Osteoblast (primary cell): ENCODE results near the gene EPYC. TPM values are rescaled to one million over a fixed set of nuclear protein-coding genes. Genes with fewer than 3 reads are reported as not detected.

Experiments used
- DNase-seq: peaks from one replicate; pipeline ENCODE4 v3.0.0; 2011; ENCODE audit warnings: low spot score, mixed read lengths; ENCODE audit not compliant: insufficient read length; ENCODE audit errors: missing footprints
- H2AFZ ChIP-seq: 2 replicates; pipeline ENCODE4 v1.6.0; 2011; ENCODE audit warnings: mild to moderate bottlenecking, low read length
- H3K27ac ChIP-seq: 2 replicates; pipeline ENCODE4 v1.5.1; 2011; ENCODE audit warnings: mild to moderate bottlenecking, low read depth, low read length, moderate library complexity
- H3K27me3 ChIP-seq: 2 replicates; pipeline ENCODE4 v1.6.0; 2012; ENCODE audit warnings: mild to moderate bottlenecking, control low read depth, inconsistent platforms, low read length, moderate library complexity; ENCODE audit not compliant: insufficient read depth
- H3K36me3 ChIP-seq: 2 replicates; pipeline ENCODE4 v1.5.1; 2011; ENCODE audit warnings: mild to moderate bottlenecking, low read length, control low read depth, moderate library complexity; ENCODE audit not compliant: insufficient read depth
- H3K4me1 ChIP-seq: 2 replicates; pipeline ENCODE4 v1.5.1; 2011; ENCODE audit warnings: mild to moderate bottlenecking, low read length, control low read depth, moderate library complexity; ENCODE audit not compliant: insufficient read depth
- H3K4me2 ChIP-seq: 2 replicates; pipeline ENCODE4 v1.6.0; 2011; ENCODE audit warnings: mild to moderate bottlenecking, low read length; ENCODE audit not compliant: insufficient read depth
- H3K4me3 ChIP-seq: fragments of 200-600 bp; sonication (generic); 3 replicates; pipeline ENCODE4 v1.5.1; 2012; ENCODE audit warnings: mild to moderate bottlenecking, low read length, inconsistent platforms; ENCODE audit not compliant: insufficient read depth
- H3K79me2 ChIP-seq: 2 replicates; pipeline ENCODE4 v1.6.0; 2012; ENCODE audit warnings: mild to moderate bottlenecking, low read length, control low read depth, inconsistent platforms; ENCODE audit not compliant: insufficient read depth
- H3K9me3 ChIP-seq: 2 replicates; pipeline ENCODE4 v1.5.1; 2011; ENCODE audit warnings: low read depth, low read length, control low read depth
- H4K20me1 ChIP-seq: 2 replicates; pipeline ENCODE4 v1.6.0; 2012; ENCODE audit warnings: mild to moderate bottlenecking, low read length, control low read depth; ENCODE audit not compliant: insufficient read depth
- total RNA-seq: library from RNA; depleted of rRNA; stranded (reverse); fragments of >200 nt; gene quantifications from 2 replicates; pipeline ENCODE4 v1.2.3, GENCODE V29; 2012
- TF ChIP-seq, protein P1 (sequence below): IDR thresholded peaks from 2 replicates; pipeline ENCODE4 v1.5.1; 2011; ENCODE audit warnings: mild to moderate bottlenecking, low read depth, low read length, moderate library complexity; ENCODE audit errors: extremely low read depth

EPYC gene
- total RNA-seq, 1 donor: 1.8 TPM

DNA sequence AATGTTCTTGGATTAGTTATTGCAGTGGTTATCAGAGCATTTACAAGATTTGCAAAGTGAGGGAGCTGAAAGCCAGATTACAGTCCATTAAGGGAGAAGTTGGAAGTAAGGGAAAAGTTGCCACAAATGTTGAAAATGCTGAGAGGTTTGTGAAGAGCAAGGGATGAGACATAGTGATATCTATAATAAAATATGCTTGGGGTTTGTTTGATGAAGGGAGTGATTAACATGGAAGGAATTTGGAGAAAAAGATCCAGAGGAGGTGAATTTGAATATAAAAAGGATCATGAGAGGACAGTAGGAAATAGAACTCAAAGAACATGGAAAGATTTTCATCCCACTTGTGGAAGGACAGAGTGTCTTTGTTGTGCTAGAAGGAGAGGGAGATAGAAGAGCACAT lies 30.5 kb downstream of the EPYC start:
- H3K79me2 ChIP-seq: no peaks in the 10 kb centered on the region
- peak overlapping the region; percentile 12 for H3K4me2 ChIP-seq
- peak overlapping the region; percentile 31 for H3K27ac ChIP-seq
- no peak overlapping the region for H3K4me3 ChIP-seq
- DNase-seq: peak; percentile 41
- TF ChIP-seq, protein P1, sequence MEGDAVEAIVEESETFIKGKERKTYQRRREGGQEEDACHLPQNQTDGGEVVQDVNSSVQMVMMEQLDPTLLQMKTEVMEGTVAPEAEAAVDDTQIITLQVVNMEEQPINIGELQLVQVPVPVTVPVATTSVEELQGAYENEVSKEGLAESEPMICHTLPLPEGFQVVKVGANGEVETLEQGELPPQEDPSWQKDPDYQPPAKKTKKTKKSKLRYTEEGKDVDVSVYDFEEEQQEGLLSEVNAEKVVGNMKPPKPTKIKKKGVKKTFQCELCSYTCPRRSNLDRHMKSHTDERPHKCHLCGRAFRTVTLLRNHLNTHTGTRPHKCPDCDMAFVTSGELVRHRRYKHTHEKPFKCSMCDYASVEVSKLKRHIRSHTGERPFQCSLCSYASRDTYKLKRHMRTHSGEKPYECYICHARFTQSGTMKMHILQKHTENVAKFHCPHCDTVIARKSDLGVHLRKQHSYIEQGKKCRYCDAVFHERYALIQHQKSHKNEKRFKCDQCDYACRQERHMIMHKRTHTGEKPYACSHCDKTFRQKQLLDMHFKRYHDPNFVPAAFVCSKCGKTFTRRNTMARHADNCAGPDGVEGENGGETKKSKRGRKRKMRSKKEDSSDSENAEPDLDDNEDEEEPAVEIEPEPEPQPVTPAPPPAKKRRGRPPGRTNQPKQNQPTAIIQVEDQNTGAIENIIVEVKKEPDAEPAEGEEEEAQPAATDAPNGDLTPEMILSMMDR: no peak
- H3K9me3 ChIP-seq: no peaks in the 10 kb centered on the region
- no peaks in the 10 kb centered on the region for H4K20me1 ChIP-seq
- H2AFZ ChIP-seq: no peak overlapping the region
- H3K36me3 ChIP-seq: no peaks in the 10 kb centered on the region
- peaks cover 37% of the 10 kb centered on the region for H3K4me1 ChIP-seq
- no peaks in the 10 kb centered on the region for H3K27me3 ChIP-seq

DNA sequence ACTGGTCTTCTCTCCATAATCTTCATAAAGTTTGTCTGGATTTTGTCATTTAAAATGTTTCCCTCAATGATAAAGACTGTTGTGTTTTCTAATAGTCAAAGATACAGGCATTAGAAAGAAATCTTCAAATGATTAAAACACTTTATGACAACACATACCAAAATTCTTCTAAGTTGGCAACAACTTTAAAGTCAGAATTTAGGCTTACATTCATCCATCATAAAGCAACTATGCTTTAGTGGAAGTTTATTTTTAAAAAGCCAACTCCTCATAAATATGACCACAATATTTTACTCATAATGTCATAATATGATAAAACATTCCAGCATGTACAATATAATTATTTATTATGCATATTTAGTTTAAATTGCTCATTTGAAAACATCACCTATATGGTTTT lies 32.5 kb downstream of the EPYC start:
- peaks cover 28% of the 10 kb centered on the region for H3K4me1 ChIP-seq
- H3K4me2 ChIP-seq: no peak overlapping the region
- DNase-seq: no peak
- no peaks in the 10 kb centered on the region for H3K27me3 ChIP-seq
- TF ChIP-seq, protein P1: no peak
- H2AFZ ChIP-seq: no peak overlapping the region
- no peak overlapping the region for H3K27ac ChIP-seq
- no peaks in the 10 kb centered on the region for H3K36me3 ChIP-seq
- H4K20me1 ChIP-seq: no peaks in the 10 kb centered on the region
- H3K4me3 ChIP-seq: no peak overlapping the region
- H3K9me3 ChIP-seq: no peaks in the 10 kb centered on the region
- H3K79me2 ChIP-seq: no peaks in the 10 kb centered on the region

DNA sequence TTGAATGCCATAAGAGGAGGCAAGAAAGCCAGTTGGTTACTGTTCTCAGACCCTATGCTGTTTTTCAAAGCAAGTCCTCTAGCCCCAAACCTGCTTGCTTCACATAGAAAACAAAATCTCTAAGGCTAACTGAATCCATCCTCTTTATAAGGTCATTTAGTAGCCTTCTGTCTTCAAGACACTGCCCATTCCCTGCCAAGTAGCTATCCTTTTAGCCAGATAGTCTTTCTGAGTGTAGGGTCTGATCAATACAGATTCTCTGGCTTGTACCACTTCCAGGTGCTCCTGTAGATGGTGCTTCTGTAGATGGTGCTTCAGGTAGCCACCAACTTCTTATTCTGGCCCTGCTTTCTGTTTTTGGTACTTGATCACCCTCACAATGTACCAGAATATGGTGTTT lies 33.9 kb downstream of the EPYC start:
- H3K4me2 ChIP-seq: no peak overlapping the region
- no peaks in the 10 kb centered on the region for H3K9me3 ChIP-seq
- TF ChIP-seq, protein P1: no peak
- H3K79me2 ChIP-seq: no peaks in the 10 kb centered on the region
- H2AFZ ChIP-seq: peak overlapping the region; percentile 1
- no peak overlapping the region for H3K4me3 ChIP-seq
- no peaks in the 10 kb centered on the region for H3K36me3 ChIP-seq
- H3K4me1 ChIP-seq: peaks cover 28% of the 10 kb centered on the region
- no peaks in the 10 kb centered on the region for H3K27me3 ChIP-seq
- no peak for DNase-seq
- no peak overlapping the region for H3K27ac ChIP-seq
- H4K20me1 ChIP-seq: no peaks in the 10 kb centered on the region

DNA sequence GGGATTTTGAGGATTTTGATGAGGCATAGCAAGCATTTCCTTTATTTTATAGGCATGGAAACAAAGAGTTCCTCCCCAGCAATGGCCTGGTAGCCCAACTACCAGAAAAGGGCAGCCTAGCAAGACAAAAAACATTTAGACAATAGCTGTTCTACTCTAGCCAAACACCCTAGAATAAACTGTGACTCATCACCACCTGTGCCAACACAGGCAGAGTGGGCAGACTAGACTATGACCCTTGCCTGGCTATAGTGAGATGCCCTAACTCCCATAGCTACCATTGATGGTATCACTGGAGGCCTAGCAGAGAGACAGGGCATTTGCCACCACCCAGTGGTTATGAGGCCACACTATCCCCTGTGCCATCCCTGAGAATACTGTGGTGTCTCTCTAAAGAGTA lies 34.3 kb downstream of the EPYC start:
- no peaks in the 10 kb centered on the region for H3K36me3 ChIP-seq
- no peak overlapping the region for H3K4me2 ChIP-seq
- TF ChIP-seq, protein P1: no peak
- peak overlapping the region; percentile 1 for H2AFZ ChIP-seq
- H3K4me3 ChIP-seq: no peak overlapping the region
- no peaks in the 10 kb centered on the region for H3K79me2 ChIP-seq
- H3K27ac ChIP-seq: no peak overlapping the region
- H3K4me1 ChIP-seq: peaks cover 28% of the 10 kb centered on the region
- H4K20me1 ChIP-seq: no peaks in the 10 kb centered on the region
- DNase-seq: no peak
- H3K27me3 ChIP-seq: no peaks in the 10 kb centered on the region
- no peaks in the 10 kb centered on the region for H3K9me3 ChIP-seq
